Panc1 (cell line): ENCODE data around the gene CORO7. TPM values are rescaled to one million over a fixed set of nuclear protein-coding genes. Genes with fewer than 3 reads are reported as not detected.

Experiments used
- ATAC-seq: fragments of 200-7000 bp; cut with Tn5 transposase; 2 replicates; pipeline ENCODE4 v1.9.1; 2020; ENCODE audit warnings: mild to moderate bottlenecking, moderate library complexity
- BruUV-seq: library from RNA; stranded (reverse); fragments of 400-500 nt; replicated peaks from 2 replicates; lab custom pipeline; 2021; lab: Mats Ljungman, UMichigan
- CTCF ChIA-PET: fragments of 300-600 bp; sonication (Branson Sonifier 250); formaldehyde crosslinking; loops from one replicate; lab custom pipeline; 2022; ENCODE audit warnings: antibody characterized with exemption; lab: Charles Lee
- POLR2A ChIA-PET: fragments of 300-600 bp; sonication (Branson Sonifier 250); formaldehyde crosslinking; loops from one replicate; lab custom pipeline; 2022; ENCODE audit warnings: antibody characterized with exemption; lab: Charles Lee
- DNase-seq: peaks from one replicate; pipeline ENCODE4 v3.0.0-alpha.2; 2010; ENCODE audit warnings: low read depth, low spot score
- H3K27ac ChIP-seq: 2 replicates; pipeline ENCODE4 v1.5.1; 2011; ENCODE audit warnings: mild to moderate bottlenecking, low read length, inconsistent platforms
- H3K27me3 ChIP-seq: fragments of 200-500 bp; sonication (Bioruptor generic); 2 replicates; pipeline ENCODE4 v1.6.0; 2014; ENCODE audit warnings: low read length, inconsistent platforms; ENCODE audit not compliant: control insufficient read depth, insufficient read depth
- H3K36me3 ChIP-seq: fragments of 200-500 bp; sonication (Bioruptor generic); 2 replicates; pipeline ENCODE4 v1.5.1; 2014; ENCODE audit warnings: inconsistent platforms, mild to moderate bottlenecking, low read length, moderate library complexity; ENCODE audit not compliant: control insufficient read depth, insufficient read depth
- H3K4me1 ChIP-seq: 2 replicates; pipeline ENCODE4 v1.5.1; 2011; ENCODE audit warnings: inconsistent platforms, mild to moderate bottlenecking, low read length, moderate library complexity; ENCODE audit not compliant: control insufficient read depth, insufficient read depth
- H3K4me3 ChIP-seq, 2 experiments: 2 replicates each; pipeline ENCODE4 v1.5.1; 2011 to 2012; ENCODE audit warnings: low read depth in 2 of 2, low read length in 2 of 2, mild to moderate bottlenecking in 2 of 2, inconsistent platforms in 1 of 2, moderate library complexity in 1 of 2
- H3K9me3 ChIP-seq: fragments of 200-500 bp; sonication (Bioruptor generic); 2 replicates; pipeline ENCODE4 v1.5.1; 2014; ENCODE audit warnings: low read depth, mild to moderate bottlenecking, inconsistent platforms, low read length, moderate library complexity; ENCODE audit not compliant: control insufficient read depth, insufficient read depth
- CTCF ChIP-seq: fragments of 450-650 bp; IDR thresholded peaks from 2 replicates; pipeline ENCODE4 v1.5.1; 2017; ENCODE audit warnings: mild to moderate bottlenecking
- POLR2AphosphoS5 ChIP-seq: IDR thresholded peaks from 2 replicates; pipeline ENCODE4 v1.6.1; 2012; ENCODE audit warnings: mild to moderate bottlenecking, low read depth, low read length, moderate library complexity
- SIN3A ChIP-seq: IDR thresholded peaks from 2 replicates; pipeline ENCODE4 v1.6.1; 2012; ENCODE audit warnings: low read depth, mild to moderate bottlenecking, low read length, moderate library complexity, borderline replicate concordance; ENCODE audit not compliant: insufficient read depth
- TCF7L2 ChIP-seq: IDR thresholded peaks from 2 replicates; pipeline ENCODE4 v1.6.1; 2011; ENCODE audit warnings: mild to moderate bottlenecking, low read depth, low read length, inconsistent platforms
- in situ Hi-C: cut with HindIII; loops from 2 replicates; pipeline ENCODE4 v1.10.0; 2016; ENCODE audit warnings: low sequenced_read_pairs, low pct_unique_long_range_greater_than_20kb
- intact Hi-C: fragments of 100-400 bp; cut with micrococcal nuclease; formaldehyde crosslinking; loops from one replicate; pipeline ENCODE4 v1.10.0; 2022; ENCODE audit not compliant: unreplicated experiment
- total RNA-seq: library from RNA; stranded (reverse); gene quantifications from one replicate; pipeline ENCODE4 v1.2.1, GENCODE V29; 2021; ENCODE audit not compliant: unreplicated experiment
- TF ChIP-seq, protein P1 (sequence below), 2 experiments: IDR thresholded peaks; 2 replicates each; pipeline ENCODE4 v1.6.1; 2011 to 2012; ENCODE audit warnings: low read depth in 2 of 2, control low read depth in 1 of 2, low read length in 1 of 2, mild to moderate bottlenecking in 1 of 2, moderate library complexity in 1 of 2; ENCODE audit not compliant: insufficient read depth in 1 of 2

CORO7 gene
- total RNA-seq, 1 experiment from 2014 or later: 37.5 TPM

- BruUV-seq: no TSS peak
- intact Hi-C loops: no loop called here
Measured at GRCh38 chr16:4358236-4358635, 58.2 kb downstream of the CORO7 start.

GRCh38 chr16:4356820-4357219 is 59.6 kb downstream of the CORO7 start:
- no peaks in the 10 kb centered on the region for H3K4me1 ChIP-seq
- TF ChIP-seq CTCF (no peak), POLR2AphosphoS5 (no peak), TCF7L2 (no peak), SIN3A (no peak)
- TF ChIP-seq, protein P1, sequence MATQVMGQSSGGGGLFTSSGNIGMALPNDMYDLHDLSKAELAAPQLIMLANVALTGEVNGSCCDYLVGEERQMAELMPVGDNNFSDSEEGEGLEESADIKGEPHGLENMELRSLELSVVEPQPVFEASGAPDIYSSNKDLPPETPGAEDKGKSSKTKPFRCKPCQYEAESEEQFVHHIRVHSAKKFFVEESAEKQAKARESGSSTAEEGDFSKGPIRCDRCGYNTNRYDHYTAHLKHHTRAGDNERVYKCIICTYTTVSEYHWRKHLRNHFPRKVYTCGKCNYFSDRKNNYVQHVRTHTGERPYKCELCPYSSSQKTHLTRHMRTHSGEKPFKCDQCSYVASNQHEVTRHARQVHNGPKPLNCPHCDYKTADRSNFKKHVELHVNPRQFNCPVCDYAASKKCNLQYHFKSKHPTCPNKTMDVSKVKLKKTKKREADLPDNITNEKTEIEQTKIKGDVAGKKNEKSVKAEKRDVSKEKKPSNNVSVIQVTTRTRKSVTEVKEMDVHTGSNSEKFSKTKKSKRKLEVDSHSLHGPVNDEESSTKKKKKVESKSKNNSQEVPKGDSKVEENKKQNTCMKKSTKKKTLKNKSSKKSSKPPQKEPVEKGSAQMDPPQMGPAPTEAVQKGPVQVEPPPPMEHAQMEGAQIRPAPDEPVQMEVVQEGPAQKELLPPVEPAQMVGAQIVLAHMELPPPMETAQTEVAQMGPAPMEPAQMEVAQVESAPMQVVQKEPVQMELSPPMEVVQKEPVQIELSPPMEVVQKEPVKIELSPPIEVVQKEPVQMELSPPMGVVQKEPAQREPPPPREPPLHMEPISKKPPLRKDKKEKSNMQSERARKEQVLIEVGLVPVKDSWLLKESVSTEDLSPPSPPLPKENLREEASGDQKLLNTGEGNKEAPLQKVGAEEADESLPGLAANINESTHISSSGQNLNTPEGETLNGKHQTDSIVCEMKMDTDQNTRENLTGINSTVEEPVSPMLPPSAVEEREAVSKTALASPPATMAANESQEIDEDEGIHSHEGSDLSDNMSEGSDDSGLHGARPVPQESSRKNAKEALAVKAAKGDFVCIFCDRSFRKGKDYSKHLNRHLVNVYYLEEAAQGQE (IDR thresholded peaks at IDR 0.05; ENCODE audit: insufficient read depth in 1 of 2, low read depth in 2 of 2, low read length in 1 of 2): no peak
- H3K9me3 ChIP-seq: no peaks in the 10 kb centered on the region
- no peak for DNase-seq
- in situ Hi-C loops (no loop called here), intact Hi-C loops (no loop called here)
- no TSS peak for BruUV-seq
- ChIA-PET POLR2A (no interaction called here), CTCF (no interaction called here)
- H3K36me3 ChIP-seq: no peaks in the 10 kb centered on the region
- H3K27me3 ChIP-seq: no peaks in the 10 kb centered on the region
- H3K4me3 ChIP-seq: no peak overlapping the region
- H3K27ac ChIP-seq: no peak overlapping the region
- ATAC-seq: no peak

More at GRCh38 chr16:4358236-4358635, 58.2 kb downstream of the CORO7 start:
- CTCF ChIA-PET: interaction anchor here (0.9 kb wide), 1 partner anchor 45 kb away, joined by 4 read pairs; no protein-coding TSS in a partner anchor
- Histone ChIP-seq H3K9me3 (no peaks in the 10 kb centered on the region), H3K4me1 (no peaks in the 10 kb centered on the region), H3K36me3 (no peaks in the 10 kb centered on the region), H3K4me3 (no peak overlapping the region), H3K27me3 (no peaks in the 10 kb centered on the region), H3K27ac (no peak overlapping the region)
- in situ Hi-C loops: no loop called here
- ATAC-seq (no peak), DNase-seq (no peak)
- POLR2A ChIA-PET: no interaction called here
- TF ChIP-seq, protein P1 (IDR thresholded peaks at IDR 0.05; ENCODE audit: insufficient read depth in 1 of 2, low read depth in 2 of 2, low read length in 1 of 2): no peak
- no peak for TF ChIP-seq POLR2AphosphoS5
